Left renal cortex interstitium (tissue), 4 donors: Measurements from ENCODE around the gene NTNG2. TPM values are rescaled to one million over a fixed set of nuclear protein-coding genes. Genes with fewer than 3 reads are reported as not detected.

ENCODE experiments used
- DNase-seq, 4 donors: peaks; one replicate each; pipeline ENCODE4 v3.0.0-alpha.2; 2013; ENCODE audit warnings: low read depth in 4 of 4, low spot score in 2 of 4, missing footprints in 1 of 4
- polyA plus RNA-seq, 4 donors: library from polyadenylated mRNA; unstranded; fragments of 120-200 nt; gene quantifications; one replicate each; pipeline ENCODE4 v1.2.1, GENCODE V29; 2013; ENCODE audit not compliant: insufficient read length in 4 of 4

Gene NTNG2
- polyA plus RNA-seq, 4 donors = 0.30 to 0.60 (median 0.35) TPM

GRCh38 chr9:132200706-132201105 lies 38.8 kb downstream of the NTNG2 start:
- no peak for DNase-seq

- DNase-seq = no peak
Observed at GRCh38 chr9:132201139-132201538, 39.3 kb downstream of the NTNG2 start.

GRCh38 chr9:132201780-132202703 lies 40.2 kb downstream of the NTNG2 start:
- DNase-seq = no peak

DNA sequence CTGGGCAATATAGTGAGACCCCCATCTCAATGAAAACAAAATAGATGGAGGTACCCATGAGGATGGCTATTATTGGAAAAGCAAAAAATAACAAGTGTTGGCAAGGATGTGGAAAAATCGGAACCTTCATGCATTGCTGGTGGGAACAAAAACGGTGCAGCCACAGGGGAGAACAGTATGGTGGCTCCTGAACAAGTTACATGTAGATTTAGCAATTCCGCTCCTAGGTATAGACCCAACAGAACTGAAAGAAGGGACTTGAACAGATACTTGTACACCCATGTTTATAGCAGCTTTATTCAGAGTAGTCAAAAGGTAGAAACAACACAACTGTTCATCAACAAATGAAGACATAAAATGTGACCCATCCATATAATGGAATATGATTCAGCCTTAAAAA lies 43.0 kb downstream of the NTNG2 start:
- no peak for DNase-seq

- no peak for DNase-seq
Observed at GRCh38 chr9:132207215-132207614, 45.4 kb downstream of the NTNG2 start.

DNA sequence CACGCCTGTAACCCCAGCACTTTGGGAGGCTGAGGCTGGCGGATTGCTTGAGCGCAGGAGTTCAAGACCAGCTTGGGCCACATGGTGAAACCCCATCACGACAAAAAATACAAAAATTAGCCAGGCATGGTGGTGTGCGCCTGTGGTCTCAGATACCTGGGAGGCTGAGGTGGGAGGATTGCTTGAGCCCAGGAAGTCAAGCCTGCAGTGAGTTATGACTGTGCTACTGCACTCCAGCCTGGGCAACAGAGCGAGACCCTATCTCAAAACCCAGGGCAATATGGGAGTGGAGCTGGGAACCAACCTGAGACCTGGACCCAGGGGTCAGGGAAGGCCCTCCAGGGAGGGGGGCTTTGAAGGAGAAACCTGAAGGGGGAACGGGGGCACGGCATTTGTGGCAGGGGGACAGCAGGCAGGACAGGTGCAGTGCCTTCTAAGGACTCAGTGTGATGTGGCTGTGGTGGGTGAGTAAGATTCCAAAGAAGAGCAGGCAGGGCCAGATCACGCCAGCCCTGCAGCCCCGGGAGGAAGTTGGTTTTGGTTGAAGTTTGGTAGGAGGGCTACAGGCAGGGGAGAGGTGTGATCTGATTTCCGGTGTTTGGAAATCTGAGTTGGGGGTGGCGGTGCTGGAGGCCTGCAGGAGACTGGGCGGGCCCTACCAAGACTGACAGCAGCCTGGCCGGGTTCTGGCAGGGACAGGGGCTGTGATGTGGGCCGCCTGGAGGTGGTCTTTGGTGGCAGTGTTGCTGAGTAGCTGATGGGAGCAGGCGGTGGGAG lies 46.2 kb downstream of the NTNG2 start:
- DNase-seq = no peak

DNA sequence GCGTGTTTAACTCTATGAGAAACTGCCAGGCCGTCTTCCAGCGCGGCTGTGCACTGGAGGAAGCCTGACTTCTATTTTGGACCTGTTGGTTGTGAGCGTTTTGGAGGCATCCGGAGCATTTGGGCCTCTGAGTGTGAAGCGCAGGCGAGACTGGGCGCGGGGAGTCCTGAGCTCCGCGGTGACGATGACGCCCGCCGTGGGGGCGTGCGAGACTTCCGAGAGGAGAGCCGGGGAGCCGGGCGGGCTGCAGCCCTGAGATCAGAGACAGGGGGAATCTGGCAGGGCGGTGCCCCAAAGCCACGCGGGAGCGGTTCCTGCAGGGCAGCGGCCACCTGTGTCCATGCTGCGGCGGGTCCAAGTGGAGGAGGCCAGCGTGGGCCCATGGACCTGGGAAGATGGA lies 47.4 kb downstream of the NTNG2 start:
- DNase-seq = no peak

GRCh38 chr9:132210472-132211145 lies 48.8 kb downstream of the NTNG2 start:
- no peak for DNase-seq

DNA sequence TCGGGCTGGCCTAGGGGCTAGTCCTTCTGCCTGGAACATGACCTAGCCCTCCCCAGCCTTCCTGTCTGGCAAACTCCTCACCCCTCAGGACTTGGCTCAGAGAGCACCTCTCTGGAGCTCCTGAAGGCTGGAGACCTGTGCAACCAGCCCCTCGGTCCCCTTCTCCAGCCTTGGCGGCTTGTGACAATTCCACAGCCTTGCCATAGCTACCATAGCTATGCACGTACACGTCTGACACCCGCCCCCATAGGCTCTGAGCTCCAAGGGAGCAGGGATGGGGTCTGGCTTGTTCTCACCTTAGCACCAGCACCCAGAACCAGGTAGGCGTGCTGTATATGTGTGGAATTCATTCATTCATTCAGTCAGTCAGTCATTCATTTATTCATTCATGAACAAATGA lies 49.7 kb downstream of the NTNG2 start:
- DNase-seq = no peak

GRCh38 chr9:132214027-132214622 lies 52.3 kb downstream of the NTNG2 start:
- peak in 3 of 4 donors; percentile 26 to 32 (median 31) for DNase-seq

DNA sequence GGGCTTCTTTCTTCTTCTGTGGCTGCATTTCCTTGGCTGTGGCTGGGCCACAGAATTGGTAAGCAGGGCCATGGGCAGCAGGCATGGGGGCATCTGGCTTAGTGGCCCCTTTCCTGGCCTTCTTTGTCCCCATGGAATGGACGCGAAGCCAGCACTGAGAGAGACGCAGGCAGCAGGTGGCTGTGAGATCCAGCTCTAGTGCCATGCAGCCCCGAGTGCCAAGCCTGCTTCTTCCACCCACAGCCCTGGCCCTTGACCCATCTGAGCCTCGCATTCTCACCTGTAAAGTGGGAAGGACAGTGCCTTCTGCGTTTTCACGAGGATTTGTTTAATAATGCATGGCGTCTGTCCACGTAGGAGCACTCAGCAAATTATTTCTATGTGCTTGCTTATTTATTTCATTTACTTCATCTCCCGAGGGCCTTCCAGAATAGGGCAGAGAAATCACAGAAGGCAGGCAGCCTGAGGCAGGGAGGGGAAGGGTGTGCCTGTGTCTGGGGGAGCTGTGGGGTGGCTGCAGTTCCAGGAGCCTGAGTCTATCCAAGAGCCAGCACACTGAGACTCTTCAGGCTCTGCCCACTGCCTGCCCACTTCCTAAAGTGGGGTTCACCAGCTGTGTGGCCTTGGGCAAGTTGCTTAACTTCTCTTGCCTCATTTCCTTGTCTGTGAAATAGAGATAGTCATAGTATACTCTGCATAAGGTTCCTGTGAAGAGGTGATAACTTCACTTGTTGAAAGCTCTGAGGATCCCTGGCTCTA lies 55.2 kb downstream of the NTNG2 start:
- no peak for DNase-seq

GRCh38 chr9:132218208-132218607 lies 56.4 kb downstream of the NTNG2 start:
- no peak for DNase-seq

GRCh38 chr9:132221941-132222340 lies 60.1 kb downstream of the NTNG2 start:
- DNase-seq = no peak

GRCh38 chr9:132224645-132225044 lies 62.8 kb downstream of the NTNG2 start:
- no peak for DNase-seq

DNA sequence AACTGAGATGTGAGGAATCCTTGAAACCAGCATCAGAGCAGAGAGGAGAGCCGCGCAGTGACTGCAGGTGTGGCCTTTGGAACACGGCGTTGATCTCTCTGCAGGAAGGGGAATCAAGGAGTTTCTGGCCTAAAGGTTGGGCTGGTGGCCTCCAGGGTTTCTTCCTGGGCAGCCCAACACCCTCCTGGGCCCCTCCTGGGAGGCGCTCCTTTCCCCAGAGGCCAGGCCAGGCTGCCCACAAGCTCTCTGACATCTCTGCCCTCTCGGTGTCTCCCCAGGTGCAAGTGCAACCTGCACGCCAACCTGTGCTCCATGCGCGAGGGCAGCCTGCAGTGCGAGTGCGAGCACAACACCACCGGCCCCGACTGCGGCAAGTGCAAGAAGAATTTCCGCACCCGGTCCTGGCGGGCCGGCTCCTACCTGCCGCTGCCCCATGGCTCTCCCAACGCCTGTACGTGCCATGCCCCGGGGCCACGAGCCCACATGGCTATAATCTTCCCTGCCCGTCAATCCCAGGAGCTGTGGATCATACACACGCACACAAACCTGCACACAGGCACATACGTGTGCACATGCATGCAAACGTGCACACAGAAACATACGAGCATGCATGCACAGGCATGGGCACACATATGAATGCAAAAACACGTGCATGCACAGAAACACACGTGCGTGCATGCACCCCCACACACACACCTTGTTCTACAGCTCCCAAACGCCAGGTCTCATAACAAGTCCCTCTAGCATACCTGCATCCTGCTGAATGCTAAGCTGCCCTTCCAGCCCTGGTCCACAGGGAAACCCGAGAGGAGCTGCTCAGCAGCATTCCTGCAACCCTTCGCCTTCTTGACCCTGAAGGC lies 64.9 kb downstream of the NTNG2 start:
- DNase-seq = no peak

DNA sequence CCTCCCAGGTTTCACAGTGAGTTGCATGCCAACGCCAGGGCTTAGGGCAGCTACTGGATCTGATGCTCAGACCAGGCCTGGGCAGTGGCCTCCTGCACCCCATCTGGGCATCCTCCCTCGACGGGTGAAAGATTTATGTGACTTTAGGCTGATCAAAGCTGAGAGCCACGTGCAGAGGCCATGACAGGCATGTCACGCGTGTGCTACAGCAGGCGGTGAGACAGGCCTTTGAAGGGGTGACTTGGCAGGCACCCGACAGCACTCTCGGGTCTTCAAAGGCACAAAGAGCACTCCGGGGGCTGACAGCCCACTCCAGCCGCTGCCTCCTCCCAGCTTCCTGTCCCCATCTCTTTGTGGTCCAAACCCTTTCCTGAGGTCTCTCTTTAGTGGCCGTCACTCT lies 66.2 kb downstream of the NTNG2 start:
- DNase-seq = no peak

GRCh38 chr9:132230605-132231004 lies 68.7 kb downstream of the NTNG2 start:
- DNase-seq = no peak

GRCh38 chr9:132231019-132231701 lies 69.3 kb downstream of the NTNG2 start:
- no peak for DNase-seq

GRCh38 chr9:132232522-132232921 lies 70.7 kb downstream of the NTNG2 start:
- DNase-seq = no peak
